Keratinocyte (primary cell): ENCODE data around the gene OTOS.

Experiments
- EZH2 ChIP-seq: IDR thresholded peaks from one replicate; pipeline ENCODE4 v1.6.1; 2012; ENCODE audit warnings: inconsistent platforms, mild to moderate bottlenecking, low read length, moderate library complexity
- TF ChIP-seq, protein P1 (sequence below), 3 experiments: IDR thresholded peaks in 1 of 3; conservative IDR thresholded peaks in 1 of 3; optimal IDR thresholded peaks in 1 of 3; 2 replicates in 2 of 3; 3 replicates in 1 of 3; pipeline versions ENCODE3 to v1.5.1; 2011; ENCODE audit warnings: low read length in 3 of 3, mild to moderate bottlenecking in 3 of 3, moderate library complexity in 2 of 3, control low read depth in 1 of 3, inconsistent platforms in 1 of 3; ENCODE audit not compliant: insufficient read depth in 2 of 3; ENCODE audit errors: extremely low read depth in 1 of 3

DNA sequence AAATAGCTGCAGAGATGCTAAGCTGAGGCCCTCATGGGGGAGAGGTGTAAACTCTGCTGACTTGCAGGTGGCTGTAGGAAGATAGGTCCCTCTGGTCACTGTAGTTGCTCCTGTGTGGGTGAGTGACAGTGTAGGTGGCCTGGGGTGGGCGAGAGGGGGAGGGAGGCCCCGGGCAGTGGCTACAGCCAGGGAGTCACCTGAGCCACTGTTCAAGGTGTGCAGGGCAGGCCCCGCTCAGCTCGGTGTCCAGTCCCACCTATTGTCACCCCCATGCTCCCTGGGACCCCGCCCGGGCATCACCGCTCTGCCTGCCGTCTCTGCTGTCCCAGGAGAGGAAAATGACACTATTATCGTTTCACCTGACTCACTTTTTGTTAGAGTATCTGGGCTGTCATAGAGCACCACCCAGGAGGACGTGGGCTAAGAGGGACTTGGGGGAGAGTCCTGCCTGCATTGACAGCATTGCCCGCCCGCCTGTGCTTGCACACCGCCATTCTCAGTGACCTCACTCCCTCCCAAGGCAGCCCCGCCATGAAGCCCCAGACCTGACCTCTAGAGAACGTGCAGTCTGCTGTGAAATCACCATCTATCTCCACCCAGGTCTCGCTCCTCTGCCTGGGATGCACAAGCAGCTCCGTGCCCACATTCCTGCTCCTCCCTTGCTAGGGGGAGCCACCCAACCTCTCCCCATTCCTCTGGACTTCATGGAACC, 33.5 kb downstream of the OTOS start:
- TF ChIP-seq, protein P1, sequence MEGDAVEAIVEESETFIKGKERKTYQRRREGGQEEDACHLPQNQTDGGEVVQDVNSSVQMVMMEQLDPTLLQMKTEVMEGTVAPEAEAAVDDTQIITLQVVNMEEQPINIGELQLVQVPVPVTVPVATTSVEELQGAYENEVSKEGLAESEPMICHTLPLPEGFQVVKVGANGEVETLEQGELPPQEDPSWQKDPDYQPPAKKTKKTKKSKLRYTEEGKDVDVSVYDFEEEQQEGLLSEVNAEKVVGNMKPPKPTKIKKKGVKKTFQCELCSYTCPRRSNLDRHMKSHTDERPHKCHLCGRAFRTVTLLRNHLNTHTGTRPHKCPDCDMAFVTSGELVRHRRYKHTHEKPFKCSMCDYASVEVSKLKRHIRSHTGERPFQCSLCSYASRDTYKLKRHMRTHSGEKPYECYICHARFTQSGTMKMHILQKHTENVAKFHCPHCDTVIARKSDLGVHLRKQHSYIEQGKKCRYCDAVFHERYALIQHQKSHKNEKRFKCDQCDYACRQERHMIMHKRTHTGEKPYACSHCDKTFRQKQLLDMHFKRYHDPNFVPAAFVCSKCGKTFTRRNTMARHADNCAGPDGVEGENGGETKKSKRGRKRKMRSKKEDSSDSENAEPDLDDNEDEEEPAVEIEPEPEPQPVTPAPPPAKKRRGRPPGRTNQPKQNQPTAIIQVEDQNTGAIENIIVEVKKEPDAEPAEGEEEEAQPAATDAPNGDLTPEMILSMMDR (optimal IDR thresholded peaks at IDR 0.05 in 1 of 3, IDR thresholded peaks at IDR 0.05 in 1 of 3, conservative IDR thresholded peaks at IDR 0.05 in 1 of 3; ENCODE audit: extremely low read depth in 1 of 3, insufficient read depth in 2 of 3, low read length in 3 of 3) = no peak
- TF ChIP-seq EZH2 = no peak
